BLaER1 treated with 17β-estradiol and CSF1 and Interleukin-3, amounts not matched to agents 10 nM and 100 nM (cell line): ENCODE measurements around the gene PIM1.

Experiments used
- H3K27ac ChIP-seq, 11 experiments: shearing (Covaris generic); formaldehyde crosslinking; 2 replicates each; pipeline ENCODE4 v1.8.1; 2022
- H3K27me3 ChIP-seq, 11 experiments: shearing (Covaris generic); formaldehyde crosslinking; 2 replicates each; pipeline ENCODE4 v1.8.1; 2022
- H3K36me3 ChIP-seq, 11 experiments: shearing (Covaris generic); formaldehyde crosslinking; 2 replicates each; pipeline ENCODE4 v1.8.1; 2022
- H3K4me1 ChIP-seq, 10 experiments: shearing (Covaris generic); formaldehyde crosslinking; 2 replicates each; pipeline ENCODE4 v1.8.1; 2022
- H3K4me2 ChIP-seq, 11 experiments: shearing (Covaris generic); formaldehyde crosslinking; 2 replicates each; pipeline ENCODE4 v1.8.1; 2022
- H3K4me3 ChIP-seq, 10 experiments: shearing (Covaris generic); formaldehyde crosslinking; 2 replicates each; pipeline ENCODE4 v1.8.1; 2022
- H3K9ac ChIP-seq, 11 experiments: shearing (Covaris generic); formaldehyde crosslinking; 2 replicates each; pipeline ENCODE4 v1.8.1; 2022
- H3K9me3 ChIP-seq, 11 experiments: shearing (Covaris generic); formaldehyde crosslinking; replicated peaks in 1 of 11; 2 replicates each; pipeline ENCODE4 v1.8.1; 2022
- H4K20me1 ChIP-seq, 11 experiments: shearing (Covaris generic); formaldehyde crosslinking; 2 replicates each; pipeline ENCODE4 v1.8.1; 2022
- Cebpa-rat ChIP-seq, 11 experiments: shearing (Covaris generic); IDR thresholded peaks; 2 replicates each; pipeline ENCODE4 v1.8.1; 2022

Gene PIM1

GRCh38 chr6:37218061-37218460 lies 48.1 kb downstream of the PIM1 start:
- Histone ChIP-seq H3K4me1 (peaks cover 15 to 59% (median 45%) of the 10 kb centered on the region in 10 experiments), H3K9ac (no peak overlapping the region; a peak in 1 of 22 replicates), H3K27me3 (no peaks in the 10 kb centered on the region), H3K4me2 (peak overlapping the region in 8 of 11 experiments; percentile 18 to 77 (median 53); a peak in 11 of 22 replicates), H3K4me3 (no peak overlapping the region), H3K27ac (peak overlapping the region in 5 of 11 experiments; percentile 5 to 45 (median 20); a peak in 6 of 22 replicates), H4K20me1 (no peaks in the 10 kb centered on the region), H3K36me3 (no peaks in the 10 kb centered on the region), H3K9me3 (no peaks in the 10 kb centered on the region; a peak in 1 of 22 replicates)
- TF ChIP-seq Cebpa-rat (IDR thresholded peaks at IDR 0.05) = no peak

- H3K36me3 ChIP-seq = no peaks in the 10 kb centered on the region
- H3K9me3 ChIP-seq = no peaks in the 10 kb centered on the region; a peak in 1 of 22 replicates
- TF ChIP-seq Cebpa-rat (IDR thresholded peaks at IDR 0.05) = no peak
- H3K27me3 ChIP-seq = no peaks in the 10 kb centered on the region
- peaks cover 19 to 63% (median 49%) of the 10 kb centered on the region in 10 experiments for H3K4me1 ChIP-seq
- H3K4me2 ChIP-seq = peak overlapping the region in 9 of 11 experiments; percentile 18 to 77 (median 50); a peak in 18 of 22 replicates
- no peaks in the 10 kb centered on the region for H4K20me1 ChIP-seq
- peak overlapping the region in 6 of 11 experiments; percentile 5 to 52 (median 24); a peak in 7 of 22 replicates for H3K27ac ChIP-seq
- no peak overlapping the region; a peak in 1 of 22 replicates for H3K9ac ChIP-seq
- H3K4me3 ChIP-seq = no peak overlapping the region
Observed at GRCh38 chr6:37218511-37218910, 48.6 kb downstream of the PIM1 start.

- Histone ChIP-seq H3K27me3 (no peaks in the 10 kb centered on the region), H3K27ac (peak overlapping the region in 8 of 11 experiments; percentile 11 to 64 (median 42); a peak in 14 of 22 replicates), H3K4me2 (peak overlapping the region; percentile 78 to 99 (median 92)), H3K4me1 (peaks cover 19 to 63% (median 49%) of the 10 kb centered on the region in 10 experiments), H3K36me3 (no peaks in the 10 kb centered on the region), H3K9ac (peak overlapping the region in 9 of 11 experiments; percentile 34 to 69 (median 63); a peak in 14 of 22 replicates), H4K20me1 (no peaks in the 10 kb centered on the region), H3K9me3 (no peaks in the 10 kb centered on the region; a peak in 1 of 22 replicates), H3K4me3 (peak overlapping the region; percentile 56 to 77 (median 65); a peak in 19 of 20 replicates)
- no peak for TF ChIP-seq Cebpa-rat (IDR thresholded peaks at IDR 0.05)
Observed at GRCh38 chr6:37221585-37222124, 51.7 kb downstream of the PIM1 start.

GRCh38 chr6:37222125-37222967 lies 52.4 kb downstream of the PIM1 start:
- Histone ChIP-seq H4K20me1 (no peaks in the 10 kb centered on the region), H3K27me3 (no peaks in the 10 kb centered on the region), H3K4me1 (peaks cover 19 to 58% (median 49%) of the 10 kb centered on the region in 10 experiments), H3K36me3 (no peaks in the 10 kb centered on the region), H3K4me3 (peak overlapping the region; percentile 56 to 77 (median 65)), H3K9me3 (no peaks in the 10 kb centered on the region; a peak in 1 of 22 replicates), H3K4me2 (peak overlapping the region; percentile 78 to 99 (median 92)), H3K9ac (peak overlapping the region; percentile 22 to 69 (median 63); a peak in 19 of 22 replicates), H3K27ac (peak overlapping the region in 8 of 11 experiments; percentile 11 to 64 (median 42); a peak in 13 of 22 replicates)
- no peak for TF ChIP-seq Cebpa-rat (IDR thresholded peaks at IDR 0.05)

GRCh38 chr6:37222992-37223391 lies 53.0 kb downstream of the PIM1 start:
- no peak for TF ChIP-seq Cebpa-rat (IDR thresholded peaks at IDR 0.05)
- H3K27ac ChIP-seq = no peak overlapping the region
- peak overlapping the region; percentile 56 to 77 (median 65); a peak in 18 of 20 replicates for H3K4me3 ChIP-seq
- H3K4me1 ChIP-seq = peaks cover 19 to 53% (median 46%) of the 10 kb centered on the region in 10 experiments
- H3K4me2 ChIP-seq = peak overlapping the region; percentile 78 to 99 (median 92)
- H3K36me3 ChIP-seq = no peaks in the 10 kb centered on the region
- H3K27me3 ChIP-seq = no peaks in the 10 kb centered on the region
- H3K9ac ChIP-seq = peak overlapping the region in 8 of 11 experiments; percentile 22 to 69 (median 63); a peak in 8 of 22 replicates
- no peaks in the 10 kb centered on the region for H4K20me1 ChIP-seq
- no peaks in the 10 kb centered on the region; a peak in 1 of 22 replicates for H3K9me3 ChIP-seq
